Calu3 (cell line): ENCODE measurements around the gene MTMR1. TPM values are rescaled to one million over a fixed set of nuclear protein-coding genes. Genes with fewer than 3 reads are reported as not detected.

Experiments used
- BruUV-seq: library from RNA; stranded (reverse); fragments of 400-500 nt; replicated peaks from 2 replicates; lab custom pipeline; 2021; lab: Mats Ljungman, UMichigan
- CTCF ChIA-PET: fragments of 300-600 bp; sonication (Branson Sonifier 250); formaldehyde crosslinking; loops from one replicate; lab custom pipeline; 2022; ENCODE audit warnings: antibody characterized with exemption; lab: Charles Lee
- DNase-seq: peaks from one replicate; pipeline ENCODE4 v3.0.0; 2022
- H3K27ac Mint-ChIP-seq: one replicate; pipeline ENCODE4 v1.8.0; 2022; ENCODE audit warnings: mixed read lengths; ENCODE audit not compliant: unreplicated experiment
- H3K27me3 Mint-ChIP-seq: one replicate; pipeline ENCODE4 v1.8.0; 2022; ENCODE audit warnings: mixed read lengths; ENCODE audit not compliant: unreplicated experiment
- H3K36me3 Mint-ChIP-seq: one replicate; pipeline ENCODE4 v1.8.0; 2022; ENCODE audit warnings: mild to moderate bottlenecking, moderate library complexity, mixed read lengths; ENCODE audit not compliant: insufficient read depth, unreplicated experiment
- H3K4me1 Mint-ChIP-seq: one replicate; pipeline ENCODE4 v1.8.0; 2022; ENCODE audit warnings: mild to moderate bottlenecking, low read depth, mixed read lengths; ENCODE audit not compliant: unreplicated experiment
- H3K4me3 Mint-ChIP-seq: one replicate; pipeline ENCODE4 v1.8.0; 2022; ENCODE audit warnings: mild to moderate bottlenecking, low read depth, moderate library complexity, mixed read lengths; ENCODE audit not compliant: unreplicated experiment
- H3K9me3 Mint-ChIP-seq: one replicate; pipeline ENCODE4 v1.8.0; 2022; ENCODE audit warnings: low read depth, mixed read lengths; ENCODE audit not compliant: unreplicated experiment
- CTCF ChIP-seq: fragments of 200-600 bp; IDR thresholded peaks from one replicate; pipeline ENCODE4 v1.8.0; 2022; ENCODE audit warnings: antibody characterized with exemption; ENCODE audit not compliant: unreplicated experiment
- intact Hi-C: fragments of 100-400 bp; cut with micrococcal nuclease; formaldehyde crosslinking; loops from one replicate; pipeline ENCODE4 v1.10.0; 2022; ENCODE audit not compliant: unreplicated experiment
- total RNA-seq: library from RNA; stranded (reverse); gene quantifications from 2 replicates; pipeline ENCODE4 v1.2.3, GENCODE V29; 2022

Gene MTMR1
- total RNA-seq, 1 experiment from 2014 or later, result 49.1 TPM

DNA sequence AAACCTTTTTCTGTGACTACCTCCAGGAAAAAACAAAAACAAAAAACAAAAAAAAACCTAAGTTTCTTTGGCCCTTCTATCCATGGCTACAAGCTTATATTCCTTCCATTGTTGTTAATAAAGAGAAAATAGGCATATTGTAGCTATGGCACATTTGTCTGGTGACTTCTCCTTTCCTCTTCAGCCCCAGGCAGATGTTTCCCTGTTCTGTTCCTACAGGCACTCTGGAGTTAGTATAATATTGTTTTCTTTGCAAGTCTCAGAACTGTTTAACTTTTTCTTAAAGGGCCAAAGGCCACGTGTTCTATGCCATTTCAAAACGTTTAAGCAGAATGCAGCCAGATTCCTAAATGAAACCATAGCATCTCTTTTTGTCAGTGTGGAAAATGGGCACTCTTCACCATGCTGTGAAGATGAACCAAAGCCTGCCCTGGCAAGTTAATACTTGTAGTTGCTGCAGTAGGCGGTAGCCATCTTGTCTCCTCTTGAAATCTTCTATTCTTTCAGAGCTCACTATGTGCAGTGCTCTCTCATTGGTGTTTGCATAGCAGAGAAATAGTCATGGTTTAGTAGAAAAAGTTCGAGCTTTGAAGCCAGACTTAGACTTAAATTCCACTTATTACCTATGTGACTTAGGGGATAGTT, 44.8 kb upstream of the MTMR1 start:
- Mint-ChIP-seq H3K27me3 (no peaks in the 10 kb centered on the region), H3K9me3 (no peaks in the 10 kb centered on the region), H3K27ac (no peak overlapping the region), H3K36me3 (no peaks in the 10 kb centered on the region), H3K4me3 (no peak overlapping the region), H3K4me1 (no peaks in the 10 kb centered on the region)
- no peak for TF ChIP-seq CTCF
- CTCF ChIA-PET, result no interaction called here
- no peak for DNase-seq
- BruUV-seq, result no TSS peak
- intact Hi-C loops, result no loop called here

DNA sequence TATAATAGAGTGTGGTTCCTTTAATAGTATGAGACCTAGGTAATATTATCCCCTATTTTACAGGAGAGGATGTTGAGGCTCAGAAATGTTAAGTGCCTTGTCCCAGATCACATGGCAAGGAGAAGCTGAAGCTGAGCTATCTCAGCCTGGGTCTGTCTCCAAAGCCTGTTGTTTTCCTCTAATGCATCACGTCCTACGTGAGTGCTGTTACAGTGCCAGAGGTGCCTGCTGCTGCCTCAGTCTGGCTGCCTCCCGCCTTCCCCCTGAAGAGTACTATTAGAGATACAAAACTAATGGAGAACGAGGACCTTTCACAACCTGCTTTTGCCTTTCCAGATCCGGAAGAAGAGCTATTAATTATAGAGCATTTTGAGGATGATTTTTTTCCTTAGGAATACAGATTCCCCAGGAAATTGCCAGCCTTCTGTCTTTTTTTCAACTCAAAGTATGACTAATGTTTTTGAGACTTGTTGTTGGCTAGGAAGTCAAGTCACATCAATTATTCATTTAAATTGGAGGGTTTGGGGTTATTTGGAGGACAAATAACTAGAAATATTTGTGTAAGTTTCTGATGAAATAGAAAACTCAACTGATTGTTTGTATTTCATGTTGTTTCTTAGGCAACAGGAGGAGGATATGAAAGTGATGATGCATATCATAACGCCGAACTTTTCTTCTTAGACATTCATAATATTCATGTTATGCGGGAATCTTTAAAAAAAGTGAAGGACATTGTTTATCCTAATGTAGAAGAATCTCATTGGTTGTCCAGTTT, 43.9 kb upstream of the MTMR1 start:
- Mint-ChIP-seq H3K27ac (no peak overlapping the region), H3K4me1 (no peaks in the 10 kb centered on the region), H3K36me3 (no peaks in the 10 kb centered on the region), H3K27me3 (no peaks in the 10 kb centered on the region), H3K9me3 (no peaks in the 10 kb centered on the region), H3K4me3 (no peak overlapping the region)
- CTCF ChIA-PET, result no interaction called here
- no peak for DNase-seq
- no peak for TF ChIP-seq CTCF
- no TSS peak for BruUV-seq
- intact Hi-C loops, result no loop called here

DNA sequence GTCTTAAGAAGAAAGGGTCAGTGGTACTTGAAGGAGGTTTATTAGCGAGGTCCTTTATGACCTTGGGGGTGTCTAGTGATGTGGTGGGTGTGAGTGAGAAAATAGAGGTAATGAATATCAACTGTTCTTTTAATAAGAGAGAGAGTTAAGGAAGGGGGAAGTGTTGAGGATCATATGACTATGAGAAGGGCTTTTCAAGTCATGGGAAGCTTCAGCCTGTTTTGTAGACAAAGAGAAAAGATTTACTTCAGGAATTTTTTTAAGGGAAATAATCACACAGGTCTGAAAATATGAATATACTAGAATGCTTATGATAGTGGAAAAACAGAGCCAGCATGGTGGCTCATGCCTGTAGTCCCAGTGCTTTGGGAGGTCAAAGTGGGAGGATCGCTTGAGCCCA, 41.3 kb upstream of the MTMR1 start:
- Mint-ChIP-seq H3K4me1 (no peaks in the 10 kb centered on the region), H3K36me3 (no peaks in the 10 kb centered on the region), H3K4me3 (no peak overlapping the region), H3K27ac (no peak overlapping the region), H3K9me3 (no peaks in the 10 kb centered on the region), H3K27me3 (no peaks in the 10 kb centered on the region)
- CTCF ChIA-PET, result no interaction called here
- DNase-seq, result no peak
- intact Hi-C loops, result no loop called here
- no TSS peak for BruUV-seq
- TF ChIP-seq CTCF, result no peak

- Mint-ChIP-seq H3K36me3 (no peaks in the 10 kb centered on the region), H3K9me3 (no peaks in the 10 kb centered on the region), H3K4me3 (no peak overlapping the region), H3K27ac (no peak overlapping the region), H3K27me3 (no peaks in the 10 kb centered on the region), H3K4me1 (no peaks in the 10 kb centered on the region)
- CTCF ChIA-PET, result no interaction called here
- intact Hi-C loops, result no loop called here
- DNase-seq, result no peak
- no TSS peak for BruUV-seq
- no peak for TF ChIP-seq CTCF
Observed at GRCh38 chrX:150655788-150656187, 37.4 kb upstream of the MTMR1 start.
